ENCODE measurements around the gene SUMF1.

Gene SUMF1

GRCh38 chr3:4497005-4497692 lies 30.1 kb upstream of the SUMF1 start:
- no peak for DNase-seq

- no peak for DNase-seq
Observed at GRCh38 chr3:4496087-4496452, 29.0 kb upstream of the SUMF1 start.

- no peak for DNase-seq
Observed at GRCh38 chr3:4495294-4496086, 28.4 kb upstream of the SUMF1 start.

GRCh38 chr3:4494895-4495264 lies 27.8 kb upstream of the SUMF1 start:
- no peak for DNase-seq

- no peak for DNase-seq
Observed at GRCh38 chr3:4493941-4494894, 27.1 kb upstream of the SUMF1 start.

GRCh38 chr3:4493014-4493940 lies 26.2 kb upstream of the SUMF1 start, which contains the start of gene ITPR1:
ITPR1 (plus strand) TSS chr3:4493348; CDS start chr3:4516492, 23,144 bp downstream.
- peak; percentile 97 for DNase-seq

GRCh38 chr3:4492208-4493013 lies 25.3 kb upstream of the SUMF1 start:
- DNase-seq: peak; percentile 76

GRCh38 chr3:4491855-4492207 lies 24.8 kb upstream of the SUMF1 start:
- no peak for DNase-seq

- no peak for DNase-seq
Observed at GRCh38 chr3:4478261-4478660, 11.2 kb upstream of the SUMF1 start.

- DNase-seq: no peak
Observed at GRCh38 chr3:4476496-4476895, 9.4 kb upstream of the SUMF1 start.

- no peak for DNase-seq
Observed at GRCh38 chr3:4475804-4476203, 8.7 kb upstream of the SUMF1 start.

- peak; percentile 12 for DNase-seq
Observed at GRCh38 chr3:4474683-4475490, 7.8 kb upstream of the SUMF1 start.

GRCh38 chr3:4472766-4473165 lies 5.7 kb upstream of the SUMF1 start:
- DNase-seq: no peak

GRCh38 chr3:4472312-4472711 lies 5.2 kb upstream of the SUMF1 start:
- DNase-seq: no peak

- no peak for DNase-seq
Observed at GRCh38 chr3:4471907-4472306, 4.8 kb upstream of the SUMF1 start.

- no peak for DNase-seq
Observed at GRCh38 chr3:4467522-4467867, 426 bp upstream of the SUMF1 start.

GRCh38 chr3:4464576-4464975 lies 2.5 kb downstream of the SUMF1 start:
- no peak for DNase-seq

- DNase-seq: no peak
Observed at GRCh38 chr3:4462369-4463040, 4.6 kb downstream of the SUMF1 start.

GRCh38 chr3:4461468-4462090 lies 5.5 kb downstream of the SUMF1 start:
- DNase-seq: no peak

GRCh38 chr3:4460334-4460733 lies 6.7 kb downstream of the SUMF1 start:
- no peak for DNase-seq
